ENCODE data around the gene CRYBG2.

CRYBG2 gene

GRCh38 chr1:26368006-26368405, 14.1 kb upstream of the CRYBG2 start:
- DNase-seq: no peak

GRCh38 chr1:26367441-26367840, 13.5 kb upstream of the CRYBG2 start:
- no peak for DNase-seq

- peak; percentile 88 for DNase-seq
These were observed 11.0 kb upstream of the CRYBG2 start for GRCh38 chr1:26364956-26365355.

- DNase-seq: no peak
These were observed 9.9 kb upstream of the CRYBG2 start for GRCh38 chr1:26363549-26364448.

GRCh38 chr1:26362331-26362730, 8.4 kb upstream of the CRYBG2 start:
- no peak for DNase-seq

GRCh38 chr1:26361605-26362122, 7.7 kb upstream of the CRYBG2 start:
- DNase-seq: no peak

GRCh38 chr1:26360807-26361604, 7.1 kb upstream of the CRYBG2 start:
- DNase-seq: no peak

GRCh38 chr1:26359981-26360806, 6.3 kb upstream of the CRYBG2 start:
- no peak for DNase-seq

GRCh38 chr1:26358411-26359384, 4.8 kb upstream of the CRYBG2 start:
- DNase-seq: no peak

- DNase-seq: no peak
These were observed 3.2 kb upstream of the CRYBG2 start for GRCh38 chr1:26357121-26357602.

- DNase-seq: no peak
These were observed 2.2 kb upstream of the CRYBG2 start for GRCh38 chr1:26356106-26356505.

- no peak for DNase-seq
These were observed 1.0 kb upstream of the CRYBG2 start for GRCh38 chr1:26354972-26355371.

- DNase-seq: no peak
These were observed 595 bp downstream of the CRYBG2 start for GRCh38 chr1:26353210-26353859.

GRCh38 chr1:26352338-26352679, 1.6 kb downstream of the CRYBG2 start:
- no peak for DNase-seq

GRCh38 chr1:26351590-26352337, 2.2 kb downstream of the CRYBG2 start:
- DNase-seq: no peak

GRCh38 chr1:26350701-26351589, 3.0 kb downstream of the CRYBG2 start:
- no peak for DNase-seq

- no peak for DNase-seq
These were observed 3.6 kb downstream of the CRYBG2 start for GRCh38 chr1:26350343-26350700.

- no peak for DNase-seq
These were observed 4.1 kb downstream of the CRYBG2 start for GRCh38 chr1:26349877-26350244.

- DNase-seq: no peak
These were observed 4.6 kb downstream of the CRYBG2 start for GRCh38 chr1:26349188-26349876.

All from DMS79 treated with DMSO at 0.1 percent for 48 hours (cell line).